ENCODE data around the gene ARHGAP27.

DNA sequence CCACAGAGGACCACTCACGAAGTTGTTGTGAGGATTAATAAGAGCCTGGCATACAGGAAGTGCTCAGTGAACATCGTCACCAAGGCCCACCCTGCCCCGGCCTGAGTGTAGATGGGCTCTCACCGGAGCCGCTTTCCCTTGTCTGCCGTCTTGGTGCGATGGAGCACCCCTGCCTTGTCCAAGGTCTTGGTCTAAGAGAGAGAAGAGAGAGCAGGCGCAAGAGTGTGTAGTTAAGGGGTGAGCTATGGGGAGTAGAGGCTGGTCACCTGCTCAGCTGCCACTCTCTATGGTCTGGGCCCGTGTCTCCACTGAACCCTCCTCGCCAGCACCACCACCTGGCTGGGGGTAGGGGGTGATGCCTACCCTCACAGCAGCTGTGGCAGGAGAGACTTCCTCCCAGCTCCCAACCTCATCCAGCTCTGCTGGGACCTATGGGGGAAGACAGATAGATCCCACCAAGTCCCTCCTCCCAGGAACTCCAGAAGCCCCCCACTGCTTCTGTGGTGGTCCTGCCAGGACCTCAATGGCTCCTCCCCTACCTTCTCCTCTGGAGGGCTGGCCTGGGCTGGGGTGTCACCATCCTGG lies 28.7 kb downstream of the ARHGAP27 start:
- TF ChIP-seq, protein P1, sequence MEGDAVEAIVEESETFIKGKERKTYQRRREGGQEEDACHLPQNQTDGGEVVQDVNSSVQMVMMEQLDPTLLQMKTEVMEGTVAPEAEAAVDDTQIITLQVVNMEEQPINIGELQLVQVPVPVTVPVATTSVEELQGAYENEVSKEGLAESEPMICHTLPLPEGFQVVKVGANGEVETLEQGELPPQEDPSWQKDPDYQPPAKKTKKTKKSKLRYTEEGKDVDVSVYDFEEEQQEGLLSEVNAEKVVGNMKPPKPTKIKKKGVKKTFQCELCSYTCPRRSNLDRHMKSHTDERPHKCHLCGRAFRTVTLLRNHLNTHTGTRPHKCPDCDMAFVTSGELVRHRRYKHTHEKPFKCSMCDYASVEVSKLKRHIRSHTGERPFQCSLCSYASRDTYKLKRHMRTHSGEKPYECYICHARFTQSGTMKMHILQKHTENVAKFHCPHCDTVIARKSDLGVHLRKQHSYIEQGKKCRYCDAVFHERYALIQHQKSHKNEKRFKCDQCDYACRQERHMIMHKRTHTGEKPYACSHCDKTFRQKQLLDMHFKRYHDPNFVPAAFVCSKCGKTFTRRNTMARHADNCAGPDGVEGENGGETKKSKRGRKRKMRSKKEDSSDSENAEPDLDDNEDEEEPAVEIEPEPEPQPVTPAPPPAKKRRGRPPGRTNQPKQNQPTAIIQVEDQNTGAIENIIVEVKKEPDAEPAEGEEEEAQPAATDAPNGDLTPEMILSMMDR (conservative IDR thresholded peaks at IDR 0.05) = no peak
- no peak for TF ChIP-seq EZH2 (IDR thresholded peaks at IDR 0.05; ENCODE audit: low read depth)

Data from PC-9 (cell line).